HG02840 (cell line): ENCODE results near the gene CASQ1.

Source experiments
- ATAC-seq: cut with Tn5 transposase; IDR thresholded peaks from one replicate; pipeline ENCODE4 v1.9.1; 2021; ENCODE audit warnings: mild to moderate bottlenecking, moderate library complexity, moderate number of reproducible peaks; ENCODE audit not compliant: unreplicated experiment, low FRiP score

The CASQ1 gene

GRCh38 chr1:160168016-160168415 is 22.4 kb upstream of the CASQ1 start:
- no peak for ATAC-seq

GRCh38 chr1:160168609-160169369 is 21.6 kb upstream of the CASQ1 start:
- no peak for ATAC-seq

- ATAC-seq, result no peak
Observed at GRCh38 chr1:160169553-160170399, 20.6 kb upstream of the CASQ1 start.

DNA sequence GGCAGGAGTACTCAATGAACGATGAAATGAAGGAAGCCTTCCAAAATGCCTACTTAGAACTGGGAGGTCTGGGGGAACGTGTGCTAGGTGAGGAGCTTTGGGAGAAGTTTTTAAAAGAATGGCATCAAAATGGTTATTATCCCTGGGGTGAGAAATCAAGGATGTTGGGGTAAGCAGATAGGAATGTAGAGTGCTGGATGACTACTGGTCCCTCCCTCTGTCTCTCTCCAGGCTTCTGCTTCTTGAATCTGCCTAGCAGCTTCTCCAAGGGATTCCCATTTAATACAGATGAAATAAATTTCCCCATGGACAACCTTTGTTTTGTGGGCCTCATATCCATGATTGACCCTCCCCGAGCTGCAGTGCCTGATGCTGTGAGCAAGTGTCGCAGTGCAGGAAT is 19.0 kb upstream of the CASQ1 start:
- no peak for ATAC-seq

DNA sequence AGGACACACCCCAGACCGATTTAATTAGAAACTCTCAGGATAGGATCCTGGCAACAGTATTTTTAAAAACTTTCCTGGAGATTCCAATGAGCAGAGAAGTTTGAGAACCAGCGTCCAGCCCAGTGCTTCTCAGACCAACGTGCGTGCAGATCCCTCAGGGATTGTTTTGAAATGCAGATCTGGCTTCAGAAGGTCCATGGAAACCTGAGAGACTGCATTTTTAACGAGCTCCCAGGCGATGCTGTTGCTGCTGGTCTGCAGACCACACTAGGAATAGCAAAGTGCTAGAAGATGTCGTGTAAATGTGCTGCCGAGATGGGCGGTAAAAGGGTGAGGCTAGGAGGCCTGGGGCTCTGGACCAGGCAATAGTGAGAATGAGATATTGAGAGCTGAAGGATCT is 18.4 kb upstream of the CASQ1 start:
- no peak for ATAC-seq

- no peak for ATAC-seq
Observed at GRCh38 chr1:160177231-160177630, 13.1 kb upstream of the CASQ1 start.

- no peak for ATAC-seq
Observed at GRCh38 chr1:160177667-160178066, 12.7 kb upstream of the CASQ1 start.

DNA sequence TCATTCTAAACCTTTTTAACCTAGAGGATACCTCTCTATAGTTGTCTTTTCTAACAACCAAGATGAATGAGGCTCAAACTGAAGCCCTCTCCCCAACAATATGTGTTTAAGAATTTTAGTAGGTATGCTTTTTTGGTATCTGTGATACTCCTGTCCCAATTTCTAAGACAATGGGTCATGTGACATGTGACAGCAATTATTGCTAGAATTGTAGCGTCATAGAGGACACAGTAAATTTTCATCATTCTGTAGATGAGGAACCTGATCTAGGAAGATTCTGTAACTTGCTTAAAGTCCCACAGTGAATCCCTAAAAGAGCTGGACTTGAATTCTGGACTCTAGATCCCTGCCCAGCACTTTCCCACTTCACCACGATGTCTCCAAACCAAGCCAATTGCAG is 11.6 kb upstream of the CASQ1 start:
- no peak for ATAC-seq

DNA sequence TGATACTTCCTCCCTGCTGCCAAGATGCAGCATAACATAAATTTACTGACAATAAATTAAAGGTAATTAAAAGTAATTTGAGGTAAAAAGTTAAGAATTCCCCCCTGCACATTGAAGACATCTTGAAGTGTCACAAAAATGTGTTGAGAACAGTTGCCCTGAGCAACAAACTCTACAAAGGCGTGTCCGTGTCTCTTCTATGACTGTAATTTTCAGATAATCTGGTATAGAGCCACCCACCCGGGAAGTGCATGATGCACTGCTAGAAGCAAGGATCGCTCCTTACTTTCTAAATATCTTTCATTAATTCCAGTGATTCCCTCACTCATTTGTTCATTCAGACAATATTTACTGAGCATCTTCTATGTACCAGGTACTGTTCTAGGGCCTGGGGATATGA is 11.0 kb upstream of the CASQ1 start:
- no peak for ATAC-seq

DNA sequence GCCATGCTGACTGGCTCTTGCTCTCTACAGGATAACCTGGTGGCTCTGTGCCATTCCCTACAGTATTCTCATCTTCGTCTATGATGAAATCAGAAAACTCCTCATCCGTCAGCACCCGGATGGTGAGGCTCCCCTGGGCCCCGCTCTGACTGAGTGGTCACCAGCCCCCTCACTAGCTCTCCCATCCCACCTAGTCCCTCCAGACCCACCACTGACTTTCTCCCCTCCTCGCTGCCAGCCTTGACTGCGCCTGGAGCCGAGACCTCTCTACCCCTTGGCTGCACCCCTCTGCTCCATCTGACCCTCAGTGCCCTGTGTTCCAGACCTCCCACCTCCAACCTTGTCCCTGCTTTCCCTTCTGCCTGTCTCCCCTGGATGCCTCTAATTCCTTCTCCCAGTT is 4.1 kb upstream of the CASQ1 start:
- ATAC-seq, result no peak

DNA sequence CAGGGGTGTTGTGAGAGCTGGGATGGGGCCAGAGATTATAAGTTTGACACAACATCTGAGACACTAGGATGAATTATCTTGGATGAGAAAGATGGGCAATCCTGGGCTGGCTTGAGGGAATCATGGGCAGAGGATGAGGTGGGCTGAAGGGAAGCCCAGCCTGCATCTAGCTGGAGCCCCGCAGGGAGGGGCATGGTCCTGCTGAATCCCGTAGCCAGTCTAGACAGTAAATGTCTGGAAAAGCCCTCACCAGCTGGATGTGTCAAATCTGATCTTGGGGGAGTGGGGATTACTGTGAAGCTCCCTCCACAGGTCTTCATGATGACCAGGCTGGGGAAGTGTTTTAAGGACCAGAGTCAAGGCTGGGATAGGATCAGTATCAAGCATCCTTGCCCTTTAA is 3.6 kb upstream of the CASQ1 start:
- no peak for ATAC-seq

DNA sequence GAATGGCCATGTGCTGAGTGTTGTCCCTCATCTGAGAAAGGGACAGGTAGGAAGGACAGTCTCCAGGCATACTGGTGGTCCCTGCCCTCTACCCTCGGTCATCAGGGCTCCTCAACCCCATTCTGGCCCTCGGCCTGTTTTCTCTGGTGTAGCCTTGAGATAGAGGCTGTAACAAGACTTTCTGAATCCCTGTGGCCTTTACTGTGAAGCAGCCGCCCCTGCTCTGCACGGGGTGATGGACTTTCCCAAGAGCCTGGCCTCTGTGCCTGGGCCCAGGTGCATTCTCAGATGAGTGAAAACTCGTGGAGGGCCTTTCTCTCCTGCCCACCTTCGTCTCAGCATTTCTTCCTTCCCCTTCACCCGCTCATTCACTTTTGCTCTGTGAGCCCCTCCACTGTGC is 3.0 kb upstream of the CASQ1 start:
- ATAC-seq, result no peak

GRCh38 chr1:160188341-160188740 is 2.0 kb upstream of the CASQ1 start:
- ATAC-seq, result no peak

DNA sequence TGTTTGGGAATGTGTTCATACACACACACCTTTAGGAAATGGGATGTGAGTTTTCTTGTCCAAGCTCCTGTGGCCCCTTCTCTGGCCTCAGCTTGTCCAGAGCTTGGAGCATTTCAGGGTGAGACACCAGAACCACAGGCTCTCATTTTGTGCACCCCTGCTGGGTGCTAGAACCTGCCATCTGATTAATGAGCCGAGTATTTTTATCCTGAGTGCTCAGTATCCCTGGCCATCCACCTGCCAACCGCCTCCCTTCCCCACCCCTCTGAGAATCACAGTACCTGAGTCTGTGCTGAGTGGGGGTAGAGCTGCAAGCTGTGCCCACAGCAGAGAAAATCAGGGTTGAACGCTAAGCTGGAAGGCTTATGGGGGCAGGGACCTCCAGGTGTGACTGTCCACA is 1.4 kb downstream of the CASQ1 start:
- no peak for ATAC-seq

DNA sequence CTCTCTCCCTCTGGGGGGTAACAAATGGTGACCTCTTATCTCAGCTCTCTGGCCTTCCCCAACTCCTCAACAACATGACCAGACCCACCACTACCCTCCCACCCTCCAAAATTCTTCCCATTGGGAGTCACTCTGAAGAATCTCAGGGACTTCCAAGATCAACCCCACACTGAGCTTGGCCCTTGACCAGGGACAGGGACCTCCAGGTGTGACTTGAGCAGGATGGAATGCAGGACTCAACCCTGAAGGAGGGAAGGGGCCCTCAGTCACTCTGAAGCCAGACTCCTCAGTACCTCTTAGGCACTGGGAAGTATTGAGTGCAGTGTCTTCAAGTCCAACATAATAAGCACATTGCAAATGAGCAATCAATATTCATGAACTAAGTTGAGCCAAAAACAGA is 1.9 kb downstream of the CASQ1 start:
- no peak for ATAC-seq

DNA sequence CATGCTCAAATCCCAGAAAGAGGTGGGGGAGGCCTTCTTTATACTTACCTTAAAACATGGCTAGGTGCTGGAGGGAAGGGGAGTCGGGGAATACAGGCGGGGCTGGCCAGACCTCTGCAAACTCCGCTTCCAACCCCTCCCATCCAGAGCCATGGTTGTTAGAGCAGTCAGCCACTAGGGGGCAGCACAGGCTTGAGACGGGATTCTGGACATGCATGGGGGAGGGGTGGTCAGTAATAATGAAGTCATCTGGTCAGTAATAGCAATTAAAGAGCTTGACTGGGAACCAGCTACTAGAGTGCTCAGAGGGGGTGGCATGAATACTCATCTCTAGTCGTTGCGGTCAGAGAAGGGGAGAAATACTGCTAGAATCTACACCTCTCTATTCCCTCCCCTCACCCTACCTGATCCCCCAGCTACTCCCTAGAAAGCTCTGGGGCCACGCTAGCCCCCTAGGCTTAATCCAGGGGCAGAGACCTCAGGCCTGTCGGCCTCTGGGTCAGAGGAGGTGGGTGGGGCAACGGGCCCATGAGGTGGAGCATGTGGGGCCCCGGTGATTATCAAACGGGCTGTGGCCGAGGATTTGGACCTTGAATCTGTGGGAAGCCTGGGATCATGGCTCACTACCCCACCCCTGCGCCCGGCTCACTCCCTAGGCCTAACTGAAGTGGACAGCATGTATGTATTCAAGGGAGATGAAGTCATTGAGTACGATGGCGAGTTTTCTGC is 2.9 kb downstream of the CASQ1 start:
- no peak for ATAC-seq

- no peak for ATAC-seq
Observed at GRCh38 chr1:160193832-160194736, 3.7 kb downstream of the CASQ1 start.

GRCh38 chr1:160194737-160195059 is 4.3 kb downstream of the CASQ1 start:
- ATAC-seq, result no peak

DNA sequence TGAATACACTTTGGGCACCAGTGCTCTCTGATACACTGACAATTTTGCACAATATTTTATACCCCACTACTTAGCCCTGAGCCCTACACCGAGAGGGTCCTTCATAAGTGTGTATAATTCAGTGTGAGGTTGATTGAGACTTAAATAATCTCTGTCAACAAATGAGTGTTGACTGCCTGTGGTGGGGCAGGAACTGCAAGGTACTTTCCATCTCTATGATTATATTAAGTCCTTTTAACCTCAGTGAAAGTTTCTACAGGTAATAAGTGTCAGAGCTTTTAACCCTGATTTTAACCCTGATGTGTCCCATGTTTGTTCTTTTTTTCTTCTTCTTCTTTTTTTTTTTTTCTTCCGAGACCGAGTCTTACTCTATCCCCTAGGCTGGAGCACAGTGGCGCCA is 5.8 kb downstream of the CASQ1 start:
- no peak for ATAC-seq

GRCh38 chr1:160197231-160197630 is 6.9 kb downstream of the CASQ1 start:
- no peak for ATAC-seq
